ENCODE results near the gene IRX2.

DNA sequence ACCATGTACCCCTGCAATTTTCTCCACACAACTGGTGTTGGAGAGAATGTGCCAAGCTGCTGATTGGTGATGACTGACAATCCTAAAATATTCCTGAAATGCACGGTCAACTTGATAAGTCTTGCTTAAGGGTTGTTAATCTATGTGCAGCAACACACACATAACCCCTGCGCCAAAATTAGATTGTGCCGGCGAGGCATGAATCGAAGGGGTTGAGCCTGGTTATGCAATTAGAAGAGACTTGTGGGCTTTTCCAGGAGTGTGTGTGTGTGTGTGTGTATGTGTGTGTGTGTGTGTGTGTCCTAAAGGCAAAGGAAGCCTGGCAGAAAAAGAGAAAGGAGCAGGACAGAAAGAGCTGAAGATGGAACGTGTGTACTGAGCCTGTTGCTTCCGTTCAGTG is 22.3 kb downstream of the IRX2 start:
- TF ChIP-seq, protein P1, sequence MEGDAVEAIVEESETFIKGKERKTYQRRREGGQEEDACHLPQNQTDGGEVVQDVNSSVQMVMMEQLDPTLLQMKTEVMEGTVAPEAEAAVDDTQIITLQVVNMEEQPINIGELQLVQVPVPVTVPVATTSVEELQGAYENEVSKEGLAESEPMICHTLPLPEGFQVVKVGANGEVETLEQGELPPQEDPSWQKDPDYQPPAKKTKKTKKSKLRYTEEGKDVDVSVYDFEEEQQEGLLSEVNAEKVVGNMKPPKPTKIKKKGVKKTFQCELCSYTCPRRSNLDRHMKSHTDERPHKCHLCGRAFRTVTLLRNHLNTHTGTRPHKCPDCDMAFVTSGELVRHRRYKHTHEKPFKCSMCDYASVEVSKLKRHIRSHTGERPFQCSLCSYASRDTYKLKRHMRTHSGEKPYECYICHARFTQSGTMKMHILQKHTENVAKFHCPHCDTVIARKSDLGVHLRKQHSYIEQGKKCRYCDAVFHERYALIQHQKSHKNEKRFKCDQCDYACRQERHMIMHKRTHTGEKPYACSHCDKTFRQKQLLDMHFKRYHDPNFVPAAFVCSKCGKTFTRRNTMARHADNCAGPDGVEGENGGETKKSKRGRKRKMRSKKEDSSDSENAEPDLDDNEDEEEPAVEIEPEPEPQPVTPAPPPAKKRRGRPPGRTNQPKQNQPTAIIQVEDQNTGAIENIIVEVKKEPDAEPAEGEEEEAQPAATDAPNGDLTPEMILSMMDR (IDR thresholded peaks at IDR 0.05), result no peak
- no peak for TF ChIP-seq POLR2A (IDR thresholded peaks at IDR 0.05)
